H54 (cell line): ENCODE data around the gene CNTN5.

Experiments
- DNase-seq: peaks from one replicate; pipeline ENCODE4 v3.0.0; 2011; ENCODE audit warnings: low spot score, mixed read lengths; ENCODE audit not compliant: insufficient read length
- FAIRE-seq: peaks from 3 replicates; lab custom pipeline; 2011; peaks lifted over from hg19 to GRCh38; lab: Jason Lieb, UNC
- POLR2A ChIP-seq: IDR thresholded peaks from 2 replicates; pipeline ENCODE4 v1.6.1; 2011; ENCODE audit warnings: low read depth, mild to moderate bottlenecking, low read length

The CNTN5 gene

DNA sequence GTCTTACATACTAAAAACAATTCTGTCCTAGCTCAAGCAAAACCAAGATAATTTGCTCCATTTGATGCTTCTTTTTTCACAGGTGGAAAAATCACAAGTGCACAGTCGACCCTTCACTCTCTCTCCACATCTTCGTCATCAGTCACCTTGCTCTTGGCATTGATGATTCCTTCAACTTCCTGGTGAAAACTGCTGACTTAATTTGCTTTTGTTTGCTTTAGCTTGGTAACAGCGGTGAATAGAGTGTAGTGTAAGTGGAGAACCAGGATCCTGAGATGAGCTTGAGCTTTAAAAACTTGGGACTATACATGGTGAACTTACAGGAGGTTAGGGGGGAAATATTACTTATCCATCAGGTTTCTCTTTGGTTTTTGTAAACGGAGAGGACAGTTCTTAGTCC is 1335.3 kb downstream of the CNTN5 start:
- no peak for FAIRE-seq
- no peak for DNase-seq
- no peak for TF ChIP-seq POLR2A

DNA sequence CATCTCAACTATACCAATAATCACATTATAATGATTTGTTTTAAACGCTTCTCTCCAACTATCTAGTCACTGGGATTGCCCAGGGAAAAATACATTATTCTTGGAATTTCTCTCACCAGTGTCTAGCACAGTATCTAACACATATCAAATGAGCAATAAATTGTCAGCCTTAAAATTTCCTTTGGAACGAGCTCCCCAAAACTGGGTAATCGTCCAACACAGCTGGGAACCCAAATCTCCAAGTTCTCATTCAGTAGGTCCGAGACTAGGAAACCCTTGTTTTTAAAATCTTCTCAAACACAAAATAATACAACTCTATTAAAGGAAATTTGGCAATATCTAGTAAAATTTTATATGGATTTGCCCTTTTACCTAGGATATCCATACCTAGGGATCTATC is 1338.5 kb downstream of the CNTN5 start:
- no peak for TF ChIP-seq POLR2A
- DNase-seq (no peak), FAIRE-seq (no peak)

DNA sequence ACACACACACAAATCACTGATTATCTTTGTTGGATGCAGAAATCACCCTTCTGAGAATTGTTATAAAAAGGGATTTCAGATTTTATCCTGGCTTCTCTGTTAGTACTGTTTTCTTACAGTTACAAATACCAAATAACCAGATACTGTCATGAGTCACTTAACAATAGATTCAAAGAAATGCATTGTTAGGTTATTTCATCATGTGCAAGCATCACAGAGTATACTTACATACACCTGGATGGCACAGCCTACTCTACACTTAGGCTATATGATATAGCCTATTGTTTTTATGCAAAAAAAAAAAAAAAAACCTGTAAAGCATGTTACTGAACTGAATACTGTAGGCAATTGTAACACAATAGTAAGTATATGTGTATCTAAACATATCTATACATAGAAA is 1347.1 kb downstream of the CNTN5 start:
- DNase-seq (no peak), FAIRE-seq (no peak)
- no peak for TF ChIP-seq POLR2A

DNA sequence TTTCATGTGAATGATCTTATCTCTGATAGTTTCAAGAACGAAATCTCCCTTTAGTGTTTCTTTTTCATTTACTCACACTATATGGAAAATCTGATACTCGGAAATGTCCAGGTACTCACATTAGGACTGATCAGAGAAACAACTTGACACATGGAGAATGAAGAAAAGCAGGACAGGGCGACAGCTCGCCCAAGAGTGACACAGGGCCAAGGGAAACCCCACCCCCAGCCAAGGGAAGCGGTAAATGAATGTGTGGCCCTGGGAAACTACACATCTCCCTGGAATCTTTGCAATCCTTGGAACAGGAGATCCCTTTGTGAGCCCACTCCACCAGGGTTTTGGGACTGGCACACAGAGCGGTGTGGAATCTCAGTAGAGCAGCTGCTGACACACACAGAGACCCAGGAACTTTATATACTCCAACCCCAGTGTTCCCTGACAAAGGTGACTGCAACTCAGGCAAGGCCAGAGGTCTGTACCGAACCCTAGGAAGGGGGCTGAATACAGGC is 1362.7 kb downstream of the CNTN5 start:
- no peak for TF ChIP-seq POLR2A
- no peak for DNase-seq
- FAIRE-seq, result no peak

- TF ChIP-seq POLR2A, result no peak
- no peak for DNase-seq
- no peak for FAIRE-seq
Observed at GRCh38 chr11:100396266-100396665, 1375.5 kb downstream of the CNTN5 start.

DNA sequence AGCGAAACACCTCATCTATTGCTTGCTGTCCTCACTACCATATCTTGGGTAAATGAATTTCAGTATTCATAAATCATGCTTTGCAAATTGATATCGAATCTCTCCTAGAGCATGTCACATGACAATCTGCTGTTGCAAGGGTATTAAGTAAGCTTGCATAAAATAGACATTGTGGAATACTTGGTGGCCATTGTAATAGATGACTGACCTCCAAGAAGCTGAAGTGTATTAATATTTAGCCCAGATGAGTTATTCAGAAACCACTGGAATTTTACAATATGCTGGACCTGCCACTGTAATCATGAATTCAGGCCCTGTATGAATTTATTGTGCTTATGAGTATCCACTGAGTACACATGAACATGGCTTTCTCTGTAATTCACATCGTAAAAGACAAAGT is 1376.7 kb downstream of the CNTN5 start:
- DNase-seq, result no peak
- TF ChIP-seq POLR2A, result no peak
- FAIRE-seq, result no peak

- no peak for FAIRE-seq
- DNase-seq, result no peak
- no peak for TF ChIP-seq POLR2A
Observed at GRCh38 chr11:100403816-100404215, 1383.1 kb downstream of the CNTN5 start.

GRCh38 chr11:100404907-100405306 is 1384.2 kb downstream of the CNTN5 start:
- DNase-seq (no peak), FAIRE-seq (no peak)
- no peak for TF ChIP-seq POLR2A
